Measurements from ENCODE around the gene NKAIN1.
"Not testable (repeated sequence)": the region's sequence is repeated elsewhere in the genome, so short reads cannot be mapped to it uniquely, and the experiment has no call there.

- not testable (repeated sequence) for TF ChIP-seq CTCF (IDR thresholded peaks at IDR 0.05; ENCODE audit: poor library complexity, severe bottlenecking); REST (IDR thresholded peaks at IDR 0.05; ENCODE audit: borderline replicate concordance); POLR2AphosphoS5 (IDR thresholded peaks at IDR 0.05); TAF1 (IDR thresholded peaks at IDR 0.05; ENCODE audit: low read depth); EP300 (conservative IDR thresholded peaks at IDR 0.05; ENCODE audit: poor library complexity, severe bottlenecking); SMC3 (conservative IDR thresholded peaks at IDR 0.05; ENCODE audit: poor library complexity)
Measured at GRCh38 chr1:31262393-31262792, 22.7 kb upstream of the NKAIN1 start.

Measured in neural cell (in vitro differentiated cells).